HG02852 (cell line): Measurements from ENCODE around the gene ZYX.

Source experiments
- ATAC-seq: cut with Tn5 transposase; IDR thresholded peaks from one replicate; pipeline ENCODE4 v1.9.1; 2021; ENCODE audit warnings: mild to moderate bottlenecking, moderate library complexity; ENCODE audit not compliant: unreplicated experiment

ZYX gene

DNA sequence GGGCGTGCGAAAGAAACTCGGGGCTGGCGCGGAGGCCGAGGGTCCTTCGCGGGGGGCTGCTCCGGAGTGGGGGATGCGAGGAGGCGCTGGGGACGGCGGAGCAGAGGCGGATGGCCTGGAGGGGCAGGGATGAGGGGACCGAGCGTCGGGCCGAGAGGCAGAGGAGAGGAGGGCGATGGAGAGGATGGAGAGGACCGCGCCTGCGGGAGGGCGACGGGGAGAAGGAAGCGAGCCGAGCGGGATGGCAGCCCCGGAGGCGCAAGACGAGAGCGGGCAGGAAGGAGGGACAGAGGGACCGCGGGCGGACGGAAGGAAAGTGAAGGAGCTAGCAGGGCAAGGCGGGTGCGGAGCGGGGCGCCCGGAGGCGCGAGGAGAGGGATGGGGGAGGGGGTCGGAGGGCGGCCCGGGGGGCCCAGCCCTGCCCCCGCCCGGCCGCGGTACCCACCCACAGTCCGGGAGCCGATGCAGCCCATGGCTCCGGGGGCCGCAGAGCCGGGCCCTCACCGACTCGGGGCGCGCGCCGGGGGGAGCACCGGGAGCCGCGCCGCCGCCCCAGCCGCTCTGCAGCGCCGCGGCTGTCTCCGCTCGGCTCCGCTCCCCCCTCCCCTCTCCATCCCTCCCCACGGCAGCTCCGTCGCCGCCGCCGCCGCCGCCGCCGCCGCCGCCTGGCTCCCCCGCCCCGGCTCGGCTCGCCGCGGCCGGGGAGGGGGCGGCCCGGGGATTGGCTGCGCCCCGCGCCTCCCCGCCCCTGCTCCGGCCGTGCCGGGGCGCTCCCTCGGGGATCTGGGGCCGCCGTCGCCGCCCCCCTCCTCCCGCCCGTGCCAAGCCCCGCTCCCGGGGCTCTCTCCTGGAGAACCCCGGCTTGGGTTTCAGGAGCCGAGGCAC is 18.8 kb upstream of the ZYX start, which contains the start of gene FAM131B:
Gene FAM131B, minus strand, starts transcription at position 583 of the 885 bp plus-strand sequence. Its CDS starts 110 bp downstream, at position 473.
- no peak for ATAC-seq

DNA sequence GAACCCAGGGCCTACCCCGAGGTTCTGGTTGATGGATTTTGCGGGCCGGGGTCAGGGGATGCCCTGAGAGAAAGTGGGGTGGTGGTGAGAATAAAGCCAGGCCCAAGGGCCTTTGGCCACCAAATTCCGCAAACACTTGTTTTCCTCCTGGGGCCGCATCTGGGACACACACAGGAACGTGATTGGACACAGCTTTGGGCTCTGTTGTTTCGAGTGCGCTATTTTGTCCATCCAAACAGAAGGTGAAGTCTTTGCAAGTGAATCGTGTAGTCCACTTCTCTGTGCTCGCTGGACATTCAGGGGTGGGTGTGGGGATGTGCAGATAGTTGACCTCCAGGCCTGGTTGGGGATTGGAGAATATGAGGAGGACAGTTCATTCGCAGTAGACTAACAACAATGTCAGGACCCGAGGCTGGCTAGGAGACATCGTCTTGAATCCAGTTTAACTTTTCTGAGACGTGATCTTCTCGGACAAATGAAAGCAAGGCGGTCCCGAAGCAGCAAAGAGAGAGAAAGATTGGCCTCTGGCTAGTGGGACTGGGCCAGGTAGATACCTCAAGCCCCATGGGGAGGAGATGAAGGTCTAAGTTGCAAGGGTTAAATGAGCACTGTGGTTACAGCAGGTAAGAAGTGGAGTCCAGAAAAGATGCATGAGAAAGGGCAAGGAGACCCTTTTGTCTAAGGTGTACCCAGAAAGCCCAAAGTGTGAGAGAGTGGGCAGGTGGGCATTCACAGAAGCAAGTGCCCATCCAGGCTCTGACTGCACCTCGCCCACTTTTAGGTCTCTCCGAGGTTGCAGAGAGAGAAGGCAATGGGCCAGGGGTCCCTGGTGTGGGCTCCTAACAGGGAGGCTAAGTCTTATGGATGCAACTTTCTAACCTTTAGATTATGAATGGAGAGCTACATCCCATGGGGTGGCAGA is 17.9 kb upstream of the ZYX start:
- ATAC-seq: no peak

DNA sequence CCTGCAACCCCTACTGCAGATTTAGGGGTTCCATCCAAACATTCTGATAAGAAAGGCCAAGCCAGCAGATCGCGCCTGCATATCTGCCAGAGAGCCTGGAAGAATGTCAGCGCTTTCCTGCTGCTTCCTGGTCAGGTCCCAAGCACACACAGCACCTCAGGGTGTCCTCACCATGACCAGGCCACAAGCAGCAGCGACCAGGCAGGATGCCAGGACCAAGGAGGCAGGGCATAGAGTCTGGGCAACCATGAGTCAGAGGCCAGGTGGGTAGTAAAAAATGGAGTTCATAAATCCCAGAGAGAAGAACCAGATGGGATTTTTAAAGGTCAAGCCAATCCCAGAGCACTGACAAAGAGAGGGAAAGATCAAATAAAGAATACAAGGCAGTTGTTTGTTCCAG is 13.2 kb upstream of the ZYX start:
- no peak for ATAC-seq

DNA sequence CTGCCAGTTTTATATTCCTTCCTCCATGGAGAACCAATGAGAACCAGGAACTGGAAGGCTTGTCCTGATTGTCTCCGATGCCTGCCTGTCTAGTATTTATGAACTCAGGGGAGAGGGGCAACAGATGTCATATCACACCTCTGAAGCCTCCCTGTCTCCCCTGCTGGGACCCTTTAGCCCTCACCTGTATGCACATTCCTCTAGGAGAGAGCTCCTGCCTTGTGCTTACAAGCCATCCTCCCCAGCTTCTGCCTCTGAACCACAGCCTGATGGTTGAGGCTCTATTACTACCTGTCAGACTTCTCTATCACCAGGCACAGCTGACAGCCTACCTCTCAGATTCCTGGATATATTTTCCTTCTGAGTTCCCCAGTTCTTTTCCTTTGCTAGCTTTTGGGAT is 12.8 kb upstream of the ZYX start:
- ATAC-seq: no peak

DNA sequence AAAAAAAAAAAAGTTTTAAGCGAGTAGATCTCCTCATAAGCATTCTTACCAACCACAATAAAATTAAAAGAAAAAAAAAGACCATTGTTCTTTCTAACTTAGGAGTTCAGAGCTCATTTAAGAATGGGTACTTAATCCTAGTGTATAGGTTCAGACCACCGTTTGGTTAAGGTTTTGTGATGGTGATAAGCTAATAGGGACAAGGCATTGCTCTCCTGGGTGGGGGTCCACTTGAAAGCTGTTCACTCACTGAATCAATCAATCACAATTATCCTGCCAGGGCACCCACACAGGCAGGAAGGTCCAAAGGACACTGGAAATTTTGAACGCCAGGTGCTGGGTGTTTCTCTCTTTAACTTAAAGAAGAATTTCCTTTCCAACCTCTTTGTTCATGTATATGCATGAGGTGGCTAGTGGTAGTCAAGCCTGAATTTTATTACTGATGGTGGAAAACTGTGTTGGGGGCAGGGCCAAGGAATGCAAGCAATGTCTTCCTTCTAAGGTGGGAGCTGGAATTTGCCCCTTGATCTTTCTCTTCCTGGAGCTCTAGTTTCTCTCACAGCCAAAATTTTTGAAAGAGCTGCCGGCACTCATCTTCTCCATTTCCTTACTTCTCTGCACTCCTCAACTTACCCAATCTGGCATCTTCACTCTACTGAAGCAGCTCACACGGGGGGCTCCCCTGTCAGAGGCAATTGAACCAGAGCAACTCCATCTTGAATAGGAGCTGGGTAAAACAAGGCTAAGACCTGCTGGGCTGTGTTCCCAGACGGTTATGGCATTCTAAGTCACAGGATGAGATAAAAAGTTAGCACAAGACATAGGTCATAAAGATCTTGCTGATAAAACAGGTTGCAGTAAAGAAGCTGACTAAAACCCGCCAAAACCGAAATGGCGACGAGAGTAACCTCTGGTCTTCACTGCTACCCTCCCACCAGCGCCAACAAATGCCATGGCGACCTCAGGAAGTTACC is 11.2 kb upstream of the ZYX start:
- no peak for ATAC-seq

DNA sequence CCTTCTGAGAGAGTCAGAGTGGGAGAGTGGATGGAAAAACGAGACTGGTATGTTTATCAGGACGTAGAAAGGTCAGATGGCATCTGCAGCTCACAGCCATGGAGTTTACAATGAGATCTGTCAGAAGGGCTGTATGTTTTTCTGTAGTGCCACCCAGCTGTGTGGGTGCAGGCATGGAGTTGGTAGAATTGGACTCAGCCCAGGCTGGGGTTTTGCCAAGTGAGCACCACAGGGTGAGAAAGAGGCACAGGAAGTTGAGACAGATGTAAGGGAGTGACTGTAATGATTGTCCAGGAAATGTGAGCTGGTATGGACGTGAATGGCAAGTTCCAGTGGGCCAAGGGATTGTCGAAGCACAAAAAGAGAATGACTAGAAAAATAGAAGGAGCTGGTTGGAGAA is 9.1 kb upstream of the ZYX start:
- ATAC-seq: no peak

DNA sequence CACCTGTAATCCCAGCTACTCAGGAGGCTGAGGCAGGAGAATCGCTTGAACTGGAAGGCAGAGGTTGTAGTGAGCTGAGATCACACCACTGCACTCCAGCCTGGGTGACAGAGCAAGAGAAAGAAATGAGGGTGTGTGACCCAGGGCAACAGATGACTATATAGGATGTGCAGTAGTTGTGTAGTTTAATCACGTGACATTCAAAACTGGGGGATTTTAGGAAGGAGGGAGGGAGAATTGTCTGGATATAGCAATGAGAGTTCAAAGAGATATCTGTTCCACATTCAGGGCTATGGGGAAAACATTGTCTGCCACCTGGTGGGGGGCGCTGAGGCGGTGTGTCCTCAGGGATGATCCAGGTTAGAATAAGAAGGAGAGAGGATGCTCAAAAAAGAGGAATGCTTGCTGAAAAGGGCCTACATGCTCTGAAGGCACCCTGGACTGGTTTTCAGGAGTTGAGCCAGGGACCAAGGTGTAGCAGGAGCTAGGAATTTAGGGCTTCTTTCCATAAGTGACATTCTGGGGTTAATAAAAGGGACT is 7.8 kb upstream of the ZYX start:
- no peak for ATAC-seq

DNA sequence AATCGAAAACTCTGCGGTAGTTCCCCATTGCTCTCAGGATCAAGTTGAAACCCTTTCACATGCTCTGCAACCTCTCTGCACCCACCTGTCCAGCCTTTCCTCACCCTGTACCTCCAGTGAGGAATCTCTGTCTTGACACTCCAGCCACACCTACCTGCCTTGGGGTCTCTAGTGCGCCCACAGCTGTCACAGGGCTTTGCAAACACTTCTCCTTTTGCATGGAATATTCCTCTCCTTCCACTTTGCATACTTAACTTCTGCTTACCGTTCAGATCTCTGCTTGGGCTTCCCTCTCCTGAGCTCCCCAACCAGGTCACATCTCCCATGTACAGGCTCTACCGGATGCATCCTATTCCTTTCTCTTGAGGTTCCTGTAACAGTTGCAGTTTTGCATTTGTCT is 6.6 kb upstream of the ZYX start:
- ATAC-seq: no peak

DNA sequence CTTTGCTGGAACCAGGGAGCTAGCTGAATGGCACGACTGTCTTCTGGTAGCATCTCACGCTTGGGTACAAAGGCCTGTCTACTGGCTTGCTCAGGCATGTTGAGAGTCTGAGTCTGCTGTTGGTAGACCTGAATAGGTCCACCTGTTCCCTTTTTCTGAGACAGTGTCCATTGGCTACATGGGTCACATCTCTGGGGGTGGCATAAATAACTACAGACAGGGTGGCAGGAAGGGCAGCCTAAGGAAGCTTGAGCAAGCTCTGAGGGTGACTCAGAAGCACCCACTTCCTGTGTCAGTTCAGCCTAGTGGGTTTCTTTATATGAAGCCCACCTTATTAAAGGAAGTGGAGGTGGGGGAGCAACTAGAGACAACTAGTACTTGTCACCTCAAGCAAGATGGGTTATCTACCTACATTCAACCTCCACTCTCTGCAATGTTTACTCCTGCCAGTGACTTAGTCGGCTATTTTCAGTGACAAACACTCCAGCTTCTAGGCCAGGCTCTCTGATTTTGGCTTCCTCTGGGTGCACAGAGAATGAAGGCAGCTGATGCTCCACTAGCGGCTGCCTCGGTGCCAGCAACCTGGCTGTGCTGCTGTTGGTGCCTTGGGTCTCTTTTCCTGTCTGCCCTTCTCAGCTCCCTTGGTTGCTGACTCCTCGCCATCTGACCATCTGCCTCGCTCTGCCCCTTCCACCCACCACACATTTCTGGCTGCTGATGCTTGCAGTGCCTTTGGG is 5.7 kb upstream of the ZYX start:
- ATAC-seq: no peak

DNA sequence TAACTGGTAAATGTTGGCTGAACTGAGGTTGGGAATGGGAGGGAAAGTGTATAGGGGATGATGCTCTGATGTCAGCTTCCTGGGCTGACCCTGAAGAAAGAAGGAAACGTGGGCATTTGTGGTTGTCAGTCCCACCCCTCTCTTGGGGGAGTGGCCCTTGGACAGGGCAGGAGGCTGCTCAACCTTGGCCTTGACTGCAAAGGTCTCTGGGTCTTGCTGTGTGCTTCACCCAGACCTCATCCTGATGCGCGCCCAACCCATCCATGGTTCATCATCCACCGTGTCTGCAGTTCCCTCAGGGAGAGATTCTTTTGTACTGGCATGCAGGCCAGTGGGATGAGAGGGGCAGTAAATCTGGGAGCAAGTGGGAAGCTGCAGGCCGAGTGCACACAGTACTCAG is 4.7 kb upstream of the ZYX start:
- no peak for ATAC-seq

DNA sequence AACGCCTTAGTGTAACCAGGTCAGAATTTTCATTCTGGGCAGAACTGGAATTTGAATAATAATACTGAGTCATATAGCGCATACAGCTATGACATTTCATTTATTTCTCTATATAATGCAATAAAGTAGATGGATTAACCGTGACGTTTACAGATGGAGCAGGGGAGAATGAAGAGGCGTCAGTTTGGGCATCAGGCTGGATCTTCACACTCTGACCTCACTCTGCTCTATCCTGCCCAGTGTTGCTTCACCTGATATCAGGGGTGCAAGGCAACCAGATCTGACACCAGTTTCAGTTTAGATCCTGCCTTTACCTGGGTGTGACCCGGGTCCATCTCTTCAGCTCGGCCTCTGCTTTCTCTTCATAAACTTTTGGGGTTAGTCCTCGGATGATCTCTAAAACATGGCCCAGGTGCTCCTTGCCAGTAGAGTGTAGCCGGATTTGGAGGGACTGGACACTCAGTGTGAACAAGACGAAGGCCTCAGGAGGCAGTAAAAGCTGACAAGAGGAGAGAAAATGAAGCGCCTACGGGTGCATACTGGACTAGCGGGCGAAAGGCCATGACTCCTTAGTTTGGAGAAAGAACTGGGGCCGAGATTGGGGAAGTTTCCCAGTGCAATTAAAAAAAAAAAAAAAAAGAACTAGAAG is 1.4 kb upstream of the ZYX start:
- no peak for ATAC-seq

DNA sequence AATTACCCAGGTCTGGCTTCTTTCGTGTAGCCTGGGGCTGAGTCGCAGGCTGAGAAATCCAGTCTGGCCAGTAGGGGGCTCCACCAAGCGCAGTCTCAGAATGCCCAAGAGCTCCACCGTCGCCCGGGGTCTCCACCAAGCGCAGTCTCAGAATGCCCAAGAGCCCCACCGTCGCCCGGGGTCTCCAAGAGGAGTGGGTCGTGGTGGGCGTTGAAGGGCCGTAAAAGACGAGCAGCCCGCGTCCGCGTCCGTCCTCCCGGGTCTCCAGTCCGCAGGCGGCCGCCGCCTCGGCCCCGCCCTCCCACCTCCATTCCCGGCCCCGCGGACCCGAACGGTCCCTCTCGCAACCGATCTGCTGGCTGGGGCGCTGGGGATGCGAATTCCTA is 892 bp upstream of the ZYX start:
- ATAC-seq: peak; percentile 55

DNA sequence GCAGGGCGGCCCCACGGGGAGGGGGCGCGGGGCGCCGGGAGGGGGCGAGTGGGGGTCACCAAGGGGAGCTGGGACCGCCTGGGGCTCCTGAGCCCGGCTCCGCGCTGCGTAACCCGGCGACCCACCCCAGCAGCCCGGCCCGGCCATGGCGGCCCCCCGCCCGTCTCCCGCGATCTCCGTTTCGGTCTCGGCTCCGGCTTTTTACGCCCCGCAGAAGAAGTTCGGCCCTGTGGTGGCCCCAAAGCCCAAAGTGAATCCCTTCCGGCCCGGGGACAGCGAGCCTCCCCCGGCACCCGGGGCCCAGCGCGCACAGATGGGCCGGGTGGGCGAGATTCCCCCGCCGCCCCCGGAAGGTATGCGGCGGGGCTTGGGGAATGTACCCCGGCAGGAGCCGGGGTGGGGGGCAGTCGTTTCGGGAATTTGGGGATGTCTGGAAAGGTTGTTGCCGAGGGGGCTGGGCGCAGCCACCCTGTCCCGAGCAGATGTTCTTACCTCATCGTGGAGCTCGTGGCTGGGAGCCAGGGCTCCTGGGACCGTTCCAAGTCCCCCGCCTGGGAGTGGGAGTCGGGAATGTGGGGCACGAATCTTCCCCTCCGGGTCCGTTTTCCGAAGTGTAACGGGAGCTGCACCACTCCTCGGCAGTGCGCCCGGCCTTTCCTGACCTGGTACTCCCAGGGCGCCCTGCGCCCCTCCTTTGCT is 431 bp downstream of the ZYX start:
- peak; percentile 16 for ATAC-seq

DNA sequence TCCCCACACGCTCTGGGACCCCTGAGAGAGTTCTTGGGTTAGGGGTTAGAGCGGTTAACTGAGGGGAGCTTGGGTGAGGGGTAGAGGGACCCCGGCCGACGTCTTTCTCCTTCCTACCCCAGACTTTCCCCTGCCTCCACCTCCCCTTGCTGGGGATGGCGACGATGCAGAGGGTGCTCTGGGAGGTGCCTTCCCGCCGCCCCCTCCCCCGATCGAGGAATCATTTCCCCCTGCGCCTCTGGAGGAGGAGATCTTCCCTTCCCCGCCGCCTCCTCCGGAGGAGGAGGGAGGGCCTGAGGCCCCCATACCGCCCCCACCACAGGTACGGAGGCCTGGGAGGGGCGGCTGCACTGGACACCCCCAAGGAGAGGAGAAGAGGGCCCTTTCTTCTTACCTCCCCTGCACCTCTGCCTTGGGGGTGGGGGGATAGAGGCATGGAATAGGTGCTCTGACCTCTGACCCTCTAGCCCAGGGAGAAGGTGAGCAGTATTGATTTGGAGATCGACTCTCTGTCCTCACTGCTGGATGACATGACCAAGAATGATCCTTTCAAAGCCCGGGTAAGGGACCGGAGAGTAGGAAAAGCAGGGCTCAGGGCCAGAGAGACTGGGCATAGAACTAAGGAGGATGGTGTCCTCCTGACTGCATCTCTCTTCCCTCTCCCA is 1.1 kb downstream of the ZYX start:
- ATAC-seq: no peak

DNA sequence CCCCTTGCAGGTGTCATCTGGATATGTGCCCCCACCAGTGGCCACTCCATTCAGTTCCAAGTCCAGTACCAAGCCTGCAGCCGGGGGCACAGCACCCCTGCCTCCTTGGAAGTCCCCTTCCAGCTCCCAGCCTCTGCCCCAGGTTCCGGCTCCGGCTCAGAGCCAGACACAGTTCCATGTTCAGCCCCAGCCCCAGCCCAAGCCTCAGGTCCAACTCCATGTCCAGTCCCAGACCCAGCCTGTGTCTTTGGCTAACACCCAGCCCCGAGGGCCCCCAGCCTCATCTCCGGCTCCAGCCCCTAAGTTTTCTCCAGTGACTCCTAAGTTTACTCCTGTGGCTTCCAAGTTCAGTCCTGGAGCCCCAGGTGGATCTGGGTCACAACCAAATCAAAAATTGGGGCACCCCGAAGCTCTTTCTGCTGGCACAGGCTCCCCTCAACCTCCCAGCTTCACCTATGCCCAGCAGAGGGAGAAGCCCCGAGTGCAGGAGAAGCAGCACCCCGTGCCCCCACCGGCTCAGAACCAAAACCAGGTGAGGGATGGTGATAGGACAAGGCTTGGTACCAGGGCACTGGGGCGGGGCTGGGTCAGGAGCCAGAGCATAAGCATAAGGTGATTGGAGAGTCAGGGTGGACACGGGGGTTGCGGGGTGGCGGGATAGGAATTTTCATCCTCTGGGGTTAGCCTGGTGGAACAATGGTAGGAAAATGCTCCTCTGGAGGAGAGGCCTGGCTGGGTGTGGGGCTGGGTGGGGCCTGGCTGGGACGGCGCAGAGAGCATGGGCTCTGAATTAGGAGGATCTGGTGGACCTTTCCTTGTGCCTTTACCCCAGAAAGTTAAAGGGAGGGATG is 1.9 kb downstream of the ZYX start:
- no peak for ATAC-seq

DNA sequence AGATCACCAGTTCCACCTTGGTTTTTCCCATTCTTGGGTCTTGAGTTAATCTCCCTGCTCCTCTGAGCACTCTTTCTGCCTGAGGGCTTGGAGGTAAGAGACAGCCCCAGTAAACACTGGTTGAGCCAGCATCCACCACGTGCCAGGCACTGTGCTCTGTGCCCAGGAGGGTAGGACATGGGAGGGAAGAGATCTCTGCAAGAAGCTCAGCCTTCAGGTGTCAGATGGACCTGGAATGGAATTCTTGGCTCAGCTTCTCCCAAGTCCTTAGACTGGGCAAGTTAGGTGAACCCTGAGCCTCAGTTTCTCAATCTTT is 2.5 kb downstream of the ZYX start:
- no peak for ATAC-seq

DNA sequence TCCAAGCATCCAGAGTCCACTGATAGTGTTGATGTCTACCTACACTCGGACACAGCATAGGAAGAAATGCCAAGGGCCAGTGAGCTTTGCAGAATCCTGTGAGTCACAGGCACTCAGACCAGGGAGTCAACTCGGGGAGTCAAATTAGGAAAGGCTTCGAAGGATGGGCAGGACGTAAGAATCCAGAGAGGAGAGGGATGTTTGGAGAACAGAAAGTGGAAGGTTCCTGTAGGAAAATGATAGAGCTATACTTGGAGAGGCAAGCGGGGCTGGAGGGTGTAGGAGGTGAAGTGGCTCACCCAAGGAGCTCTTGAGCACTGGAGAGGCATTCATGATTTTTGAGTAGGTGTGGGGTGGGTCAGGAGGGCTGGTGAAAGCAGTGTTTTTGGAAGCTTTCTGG is 3.0 kb downstream of the ZYX start:
- ATAC-seq: no peak
